Measurements from ENCODE around the gene ARHGAP26. TPM values are rescaled to one million over a fixed set of nuclear protein-coding genes. Genes with fewer than 3 reads are reported as not detected.

Gene ARHGAP26
- total RNA-seq, 1 donor from 2014 or later = 20.1 TPM

DNA sequence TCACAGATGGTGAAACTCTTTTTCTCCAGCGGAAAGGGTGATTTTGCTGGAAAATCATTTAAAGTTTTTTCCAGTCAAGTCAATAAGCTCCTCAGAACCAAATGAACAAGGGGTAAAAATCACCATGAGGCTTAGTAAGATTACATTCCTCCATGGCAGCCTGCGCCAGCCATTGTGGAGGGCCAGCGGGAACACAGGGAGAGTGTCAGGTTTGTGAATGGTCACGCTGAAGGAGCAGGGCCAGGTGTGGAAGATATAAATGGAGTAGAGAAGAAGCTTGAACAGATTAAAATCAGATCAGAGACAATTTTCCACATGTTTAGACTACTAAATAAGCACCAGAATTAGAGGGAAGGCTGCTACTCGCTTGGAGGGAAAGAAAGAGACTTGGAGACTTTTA lies 424.5 kb downstream of the ARHGAP26 start:
- H3K36me3 Mint-ChIP-seq (ENCODE audit: unreplicated experiment) = peaks cover 8% of the 10 kb centered on the region
- peaks cover 6% of the 10 kb centered on the region for H3K9me3 Mint-ChIP-seq (ENCODE audit: unreplicated experiment)
- no peaks in the 10 kb centered on the region for H3K27me3 Mint-ChIP-seq (ENCODE audit: unreplicated experiment)
- no peak overlapping the region for H3K4me3 Mint-ChIP-seq (ENCODE audit: unreplicated experiment)
- peaks cover under 1% of the 10 kb centered on the region for H3K4me1 Mint-ChIP-seq (ENCODE audit: low read depth, unreplicated experiment)
- TF ChIP-seq, protein P1, sequence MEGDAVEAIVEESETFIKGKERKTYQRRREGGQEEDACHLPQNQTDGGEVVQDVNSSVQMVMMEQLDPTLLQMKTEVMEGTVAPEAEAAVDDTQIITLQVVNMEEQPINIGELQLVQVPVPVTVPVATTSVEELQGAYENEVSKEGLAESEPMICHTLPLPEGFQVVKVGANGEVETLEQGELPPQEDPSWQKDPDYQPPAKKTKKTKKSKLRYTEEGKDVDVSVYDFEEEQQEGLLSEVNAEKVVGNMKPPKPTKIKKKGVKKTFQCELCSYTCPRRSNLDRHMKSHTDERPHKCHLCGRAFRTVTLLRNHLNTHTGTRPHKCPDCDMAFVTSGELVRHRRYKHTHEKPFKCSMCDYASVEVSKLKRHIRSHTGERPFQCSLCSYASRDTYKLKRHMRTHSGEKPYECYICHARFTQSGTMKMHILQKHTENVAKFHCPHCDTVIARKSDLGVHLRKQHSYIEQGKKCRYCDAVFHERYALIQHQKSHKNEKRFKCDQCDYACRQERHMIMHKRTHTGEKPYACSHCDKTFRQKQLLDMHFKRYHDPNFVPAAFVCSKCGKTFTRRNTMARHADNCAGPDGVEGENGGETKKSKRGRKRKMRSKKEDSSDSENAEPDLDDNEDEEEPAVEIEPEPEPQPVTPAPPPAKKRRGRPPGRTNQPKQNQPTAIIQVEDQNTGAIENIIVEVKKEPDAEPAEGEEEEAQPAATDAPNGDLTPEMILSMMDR (IDR thresholded peaks at IDR 0.05; ENCODE audit: partially characterized antibody, unreplicated experiment) = no peak
- no peak for DNase-seq
- H3K27ac Mint-ChIP-seq (ENCODE audit: unreplicated experiment) = no peak overlapping the region

DNA sequence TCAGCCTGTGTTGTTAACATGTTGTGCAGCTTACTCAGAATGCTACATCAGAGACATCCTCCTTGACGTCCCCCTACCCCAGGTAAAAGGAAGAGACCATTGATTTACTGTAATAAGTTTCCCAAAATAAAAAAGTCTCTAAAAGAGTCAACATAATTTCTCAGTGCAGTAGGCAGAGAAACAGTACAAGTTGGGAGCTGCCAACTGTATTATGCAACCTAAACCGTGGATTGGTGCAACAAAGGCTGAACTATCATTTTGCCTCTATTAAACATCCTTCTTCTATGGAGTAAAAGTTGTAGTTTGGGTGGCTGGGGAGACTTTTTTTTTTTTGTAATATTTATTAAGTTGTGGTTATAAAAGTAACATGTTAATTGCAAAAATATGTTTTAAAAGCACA lies 425.3 kb downstream of the ARHGAP26 start:
- DNase-seq = no peak
- Mint-ChIP-seq H3K4me3 (ENCODE audit: unreplicated experiment) (no peak overlapping the region), H3K27me3 (ENCODE audit: unreplicated experiment) (no peaks in the 10 kb centered on the region), H3K9me3 (ENCODE audit: unreplicated experiment) (peaks cover 6% of the 10 kb centered on the region), H3K27ac (ENCODE audit: unreplicated experiment) (no peak overlapping the region), H3K4me1 (ENCODE audit: low read depth, unreplicated experiment) (peaks cover 3% of the 10 kb centered on the region), H3K36me3 (ENCODE audit: unreplicated experiment) (peaks cover 8% of the 10 kb centered on the region)
- TF ChIP-seq, protein P1 (IDR thresholded peaks at IDR 0.05; ENCODE audit: partially characterized antibody, unreplicated experiment) = no peak

GRCh38 chr5:143196601-143197259 lies 426.6 kb downstream of the ARHGAP26 start:
- Mint-ChIP-seq H3K36me3 (ENCODE audit: unreplicated experiment) (peaks cover 8% of the 10 kb centered on the region), H3K27me3 (ENCODE audit: unreplicated experiment) (no peaks in the 10 kb centered on the region), H3K4me3 (ENCODE audit: unreplicated experiment) (no peak overlapping the region), H3K4me1 (ENCODE audit: low read depth, unreplicated experiment) (peaks cover 3% of the 10 kb centered on the region), H3K9me3 (ENCODE audit: unreplicated experiment) (peaks cover 6% of the 10 kb centered on the region), H3K27ac (ENCODE audit: unreplicated experiment) (no peak overlapping the region)
- TF ChIP-seq, protein P1 (IDR thresholded peaks at IDR 0.05; ENCODE audit: partially characterized antibody, unreplicated experiment) = no peak
- DNase-seq = no peak

DNA sequence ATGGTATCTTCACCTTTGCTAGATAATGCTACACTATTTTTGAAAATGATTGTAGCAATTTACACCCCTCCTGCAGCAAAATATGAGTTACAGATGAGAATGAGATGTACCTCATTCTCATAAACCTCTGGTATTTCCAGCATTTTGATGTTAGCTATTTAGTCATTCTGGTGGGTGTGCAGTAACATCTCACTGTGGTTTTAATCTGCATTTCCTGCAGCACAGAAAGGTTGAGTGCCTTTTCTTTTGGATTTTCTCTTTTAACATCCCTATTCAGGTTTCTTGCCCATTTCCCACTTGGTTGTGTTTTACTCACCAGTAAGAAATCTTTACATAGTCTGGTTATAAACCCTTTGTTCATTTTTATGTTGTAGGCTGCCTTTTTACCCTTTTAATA lies 427.1 kb downstream of the ARHGAP26 start:
- no peak for DNase-seq
- no peak overlapping the region for H3K27ac Mint-ChIP-seq (ENCODE audit: unreplicated experiment)
- H3K27me3 Mint-ChIP-seq (ENCODE audit: unreplicated experiment) = no peaks in the 10 kb centered on the region
- peaks cover 3% of the 10 kb centered on the region for H3K4me1 Mint-ChIP-seq (ENCODE audit: low read depth, unreplicated experiment)
- peaks cover 11% of the 10 kb centered on the region for H3K36me3 Mint-ChIP-seq (ENCODE audit: unreplicated experiment)
- no peak overlapping the region for H3K4me3 Mint-ChIP-seq (ENCODE audit: unreplicated experiment)
- TF ChIP-seq, protein P1 (IDR thresholded peaks at IDR 0.05; ENCODE audit: partially characterized antibody, unreplicated experiment) = no peak
- peaks cover 6% of the 10 kb centered on the region for H3K9me3 Mint-ChIP-seq (ENCODE audit: unreplicated experiment)

DNA sequence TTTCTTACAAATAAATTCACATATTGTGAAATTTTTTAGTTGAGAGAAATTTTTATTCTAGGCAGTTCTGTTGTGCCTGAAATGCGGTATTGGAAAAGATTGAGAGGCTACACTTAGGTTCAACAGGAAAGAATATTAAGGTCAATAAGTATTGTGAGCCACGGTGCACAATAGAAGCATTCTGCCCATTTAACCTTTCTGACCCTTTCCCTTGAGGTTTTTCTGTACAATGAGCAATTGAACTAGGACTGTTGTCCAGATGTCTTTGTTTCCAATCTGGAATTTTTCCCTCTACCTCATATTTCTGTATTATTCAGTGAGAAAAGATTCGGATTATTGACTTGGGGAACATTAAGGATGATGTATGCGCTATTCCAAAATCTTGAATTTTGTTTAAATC lies 428.2 kb downstream of the ARHGAP26 start:
- peaks cover 2% of the 10 kb centered on the region for H3K27me3 Mint-ChIP-seq (ENCODE audit: unreplicated experiment)

More for the DNA sequence above, 428.2 kb downstream of the ARHGAP26 start:
- Mint-ChIP-seq H3K4me3 (ENCODE audit: unreplicated experiment) (no peak overlapping the region), H3K4me1 (ENCODE audit: low read depth, unreplicated experiment) (peaks cover 3% of the 10 kb centered on the region), H3K9me3 (ENCODE audit: unreplicated experiment) (peaks cover 6% of the 10 kb centered on the region), H3K27ac (ENCODE audit: unreplicated experiment) (peak overlapping the region; percentile 62), H3K36me3 (ENCODE audit: unreplicated experiment) (peaks cover 13% of the 10 kb centered on the region)
- no peak for DNase-seq
- TF ChIP-seq, protein P1 (IDR thresholded peaks at IDR 0.05; ENCODE audit: partially characterized antibody, unreplicated experiment) = no peak

Measured in glutamatergic neuron (in vitro differentiated cells).